ENCODE results near the gene TCF7L2.

- TF ChIP-seq, protein P1, sequence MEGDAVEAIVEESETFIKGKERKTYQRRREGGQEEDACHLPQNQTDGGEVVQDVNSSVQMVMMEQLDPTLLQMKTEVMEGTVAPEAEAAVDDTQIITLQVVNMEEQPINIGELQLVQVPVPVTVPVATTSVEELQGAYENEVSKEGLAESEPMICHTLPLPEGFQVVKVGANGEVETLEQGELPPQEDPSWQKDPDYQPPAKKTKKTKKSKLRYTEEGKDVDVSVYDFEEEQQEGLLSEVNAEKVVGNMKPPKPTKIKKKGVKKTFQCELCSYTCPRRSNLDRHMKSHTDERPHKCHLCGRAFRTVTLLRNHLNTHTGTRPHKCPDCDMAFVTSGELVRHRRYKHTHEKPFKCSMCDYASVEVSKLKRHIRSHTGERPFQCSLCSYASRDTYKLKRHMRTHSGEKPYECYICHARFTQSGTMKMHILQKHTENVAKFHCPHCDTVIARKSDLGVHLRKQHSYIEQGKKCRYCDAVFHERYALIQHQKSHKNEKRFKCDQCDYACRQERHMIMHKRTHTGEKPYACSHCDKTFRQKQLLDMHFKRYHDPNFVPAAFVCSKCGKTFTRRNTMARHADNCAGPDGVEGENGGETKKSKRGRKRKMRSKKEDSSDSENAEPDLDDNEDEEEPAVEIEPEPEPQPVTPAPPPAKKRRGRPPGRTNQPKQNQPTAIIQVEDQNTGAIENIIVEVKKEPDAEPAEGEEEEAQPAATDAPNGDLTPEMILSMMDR (IDR thresholded peaks at IDR 0.05; ENCODE audit: low read depth, low read length, poor library complexity, severe bottlenecking): no peak
- no peak for TF ChIP-seq EZH2phosphoT487 (IDR thresholded peaks at IDR 0.05; ENCODE audit: borderline replicate concordance, low read length)
These were observed 233.5 kb downstream of the TCF7L2 start for GRCh38 chr10:113183573-113183972.

All from DOHH2 (cell line).